ENCODE results near the gene ACADS. TPM values are rescaled to one million over a fixed set of nuclear protein-coding genes. Genes with fewer than 3 reads are reported as not detected.
A peak's percentile ranks its signal among the peaks of the same experiment; 100 is the strongest.

ACADS gene
- total RNA-seq, 1 experiment from 2014 or later = 11.0 TPM

DNA sequence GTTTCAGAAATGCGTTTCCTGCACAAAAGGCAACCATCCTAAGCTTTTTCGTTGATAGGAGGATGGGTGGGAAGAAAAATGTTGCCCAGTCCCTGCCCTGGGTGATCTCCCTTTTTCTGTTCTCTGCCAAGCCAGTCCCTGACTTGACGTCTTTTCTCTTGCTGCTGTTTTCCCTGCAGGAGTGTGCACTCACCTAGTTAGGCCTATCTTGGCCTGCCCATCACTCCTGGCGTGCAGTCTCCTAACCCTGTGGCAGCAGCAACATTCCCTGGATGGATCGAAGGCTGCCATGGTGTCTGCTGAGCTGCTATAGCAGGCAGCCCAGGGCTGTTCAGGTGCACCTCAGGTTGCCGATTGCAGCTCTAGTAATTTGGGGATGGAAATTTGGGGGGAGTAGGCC, 14.2 kb upstream of the ACADS start:
- POLR2A ChIA-PET = no interaction called here
- Mint-ChIP-seq H3K36me3 (peaks cover 28% of the 10 kb centered on the region), H3K27ac (peak overlapping the region; percentile 64; the same call in 1 of the 2 replicates), H3K9me3 (no peaks in the 10 kb centered on the region), H3K27me3 (ENCODE audit: low read depth) (no peaks in the 10 kb centered on the region), H3K4me1 (peaks cover 26% of the 10 kb centered on the region), H3K4me3 (peak overlapping the region; percentile 79)
- ATAC-seq (peak; percentile 11), DNase-seq (ENCODE audit: low spot score) (no peak)
- CTCF ChIA-PET = interaction anchor here (1.1 to 4.2 kb wide), 5 partner anchors 14 to 130 kb away, joined by 3 to 48 read pairs (median 4); partner anchors contain the start of genes ACADS and POP5
- no peak for TF ChIP-seq JAZF1 (CRISPR knock-in tag; IDR thresholded peaks at IDR 0.05)
- no peak for TF ChIP-seq ZNF138 (CRISPR knock-in tag; conservative IDR thresholded peaks at IDR 0.05)
- TF ChIP-seq CREB1 (CRISPR knock-in tag; IDR thresholded peaks at IDR 0.05) = no peak
- no peak for TF ChIP-seq ZNF263 (CRISPR knock-in tag; IDR thresholded peaks at IDR 0.05; ENCODE audit: low read depth)
- TF ChIP-seq MYBL2 (CRISPR knock-in tag; IDR thresholded peaks at IDR 0.05) = no peak
- TF ChIP-seq IRF1 (CRISPR knock-in tag; IDR thresholded peaks at IDR 0.05) = no peak
- no peak for TF ChIP-seq CREM (CRISPR knock-in tag; IDR thresholded peaks at IDR 0.05)
- TF ChIP-seq AR (CRISPR knock-in tag; IDR thresholded peaks at IDR 0.05) = no peak
- no peak for TF ChIP-seq PRRX2 (CRISPR knock-in tag; IDR thresholded peaks at IDR 0.05)
- no peak for TF ChIP-seq ATF2 (CRISPR knock-in tag; IDR thresholded peaks at IDR 0.05; ENCODE audit: borderline replicate concordance, low read depth)
- TF ChIP-seq ZNF219 (CRISPR knock-in tag; IDR thresholded peaks at IDR 0.05; ENCODE audit: borderline replicate concordance) = no peak
- TF ChIP-seq FOXJ3 (CRISPR knock-in tag; IDR thresholded peaks at IDR 0.05; ENCODE audit: borderline replicate concordance) = no peak
- TF ChIP-seq TCF7 (CRISPR knock-in tag; IDR thresholded peaks at IDR 0.05; ENCODE audit: low read depth) = no peak
- no peak for TF ChIP-seq ZNF423 (CRISPR knock-in tag; IDR thresholded peaks at IDR 0.05)
- TF ChIP-seq NFE2L1 (CRISPR knock-in tag; IDR thresholded peaks at IDR 0.05) = no peak
- no peak for TF ChIP-seq ZBTB21 (CRISPR knock-in tag; IDR thresholded peaks at IDR 0.05; ENCODE audit: borderline replicate concordance)

DNA sequence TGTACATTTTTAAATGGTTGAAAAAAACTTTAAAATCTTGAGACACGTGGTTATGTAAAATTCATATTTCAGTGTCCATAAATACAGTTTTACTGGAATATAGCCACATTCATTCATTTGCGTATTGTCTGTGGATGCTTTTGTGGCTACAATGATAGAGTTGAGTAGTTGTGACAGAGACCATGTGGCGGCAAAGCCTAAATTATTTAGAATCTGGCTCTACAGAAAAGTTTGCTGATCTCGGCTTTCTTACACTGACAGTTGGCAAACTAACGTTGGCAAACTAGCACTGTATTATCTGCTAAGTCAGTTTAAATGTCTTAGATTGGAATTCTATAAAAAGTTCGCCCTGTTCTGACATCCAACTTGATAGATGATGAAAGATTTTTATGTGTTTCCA, 13.0 kb upstream of the ACADS start:
- no peaks in the 10 kb centered on the region for H3K27me3 Mint-ChIP-seq (ENCODE audit: low read depth)
- H3K4me3 Mint-ChIP-seq = 0 out of 2 replicates have a peak overlapping the region, but pooled peaks have one; percentile 79
- TF ChIP-seq FOXK1 (CRISPR knock-in tag; IDR thresholded peaks at IDR 0.05) = no peak
- TF ChIP-seq ATF1 (CRISPR knock-in tag; IDR thresholded peaks at IDR 0.05) = no peak
- TF ChIP-seq, protein P1, sequence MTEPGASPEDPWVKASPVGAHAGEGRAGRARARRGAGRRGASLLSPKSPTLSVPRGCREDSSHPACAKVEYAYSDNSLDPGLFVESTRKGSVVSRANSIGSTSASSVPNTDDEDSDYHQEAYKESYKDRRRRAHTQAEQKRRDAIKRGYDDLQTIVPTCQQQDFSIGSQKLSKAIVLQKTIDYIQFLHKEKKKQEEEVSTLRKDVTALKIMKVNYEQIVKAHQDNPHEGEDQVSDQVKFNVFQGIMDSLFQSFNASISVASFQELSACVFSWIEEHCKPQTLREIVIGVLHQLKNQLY (CRISPR knock-in tag; IDR thresholded peaks at IDR 0.05) = no peak
- TF ChIP-seq, protein P2, sequence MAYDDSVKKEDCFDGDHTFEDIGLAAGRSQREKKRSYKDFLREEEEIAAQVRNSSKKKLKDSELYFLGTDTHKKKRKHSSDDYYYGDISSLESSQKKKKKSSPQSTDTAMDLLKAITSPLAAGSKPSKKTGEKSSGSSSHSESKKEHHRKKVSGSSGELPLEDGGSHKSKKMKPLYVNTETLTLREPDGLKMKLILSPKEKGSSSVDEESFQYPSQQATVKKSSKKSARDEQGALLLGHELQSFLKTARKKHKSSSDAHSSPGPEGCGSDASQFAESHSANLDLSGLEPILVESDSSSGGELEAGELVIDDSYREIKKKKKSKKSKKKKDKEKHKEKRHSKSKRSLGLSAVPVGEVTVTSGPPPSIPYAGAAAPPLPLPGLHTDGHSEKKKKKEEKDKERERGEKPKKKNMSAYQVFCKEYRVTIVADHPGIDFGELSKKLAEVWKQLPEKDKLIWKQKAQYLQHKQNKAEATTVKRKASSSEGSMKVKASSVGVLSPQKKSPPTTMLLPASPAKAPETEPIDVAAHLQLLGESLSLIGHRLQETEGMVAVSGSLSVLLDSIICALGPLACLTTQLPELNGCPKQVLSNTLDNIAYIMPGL (CRISPR knock-in tag; IDR thresholded peaks at IDR 0.05) = no peak
- H3K4me1 Mint-ChIP-seq = peaks cover 26% of the 10 kb centered on the region
- ATAC-seq = no peak
- H3K27ac Mint-ChIP-seq = peak overlapping the region; percentile 59; the same call in 1 of the 2 replicates
- no peaks in the 10 kb centered on the region for H3K9me3 Mint-ChIP-seq
- DNase-seq (ENCODE audit: low spot score) = no peak
- CTCF ChIA-PET = interaction anchor here (1.2 to 4.2 kb wide), 2 partner anchors 64 to 128 kb away, joined by 4 to 48 read pairs; no protein-coding TSS in a partner anchor
- peaks cover 40% of the 10 kb centered on the region for H3K36me3 Mint-ChIP-seq
- POLR2A ChIA-PET = no interaction called here

All from WTC11 (cell line).